ENCODE data around the gene LMO1. TPM values are rescaled to one million over a fixed set of nuclear protein-coding genes. Genes with fewer than 3 reads are reported as not detected.

LMO1 gene
- total and polyA plus RNA-seq, 10 of the 15 experiments (the other 5 are each of a cell fraction or from before 2014, with no cell fraction given) = not detected

- H3K4me3 ChIP-seq = no peak overlapping the region
- no peaks in the 10 kb centered on the region for H3K27me3 ChIP-seq (replicated peaks in 1 of 2; ENCODE audit: control insufficient read depth in 2 of 2, insufficient read depth in 2 of 2, low read length in 1 of 2)
- H3K4me2 ChIP-seq (ENCODE audit: control insufficient read depth, insufficient read depth) = no peak overlapping the region
- ChIA-PET POLR2A (no interaction called here), RAD21 (ENCODE audit: unreplicated experiment) (interaction anchor here (0.6 to 3.6 kb wide), 5 partner anchors 27 to 373 kb away, joined by 3 to 16 read pairs (median 5); partner anchors contain the start of genes LMO1 and STK33), SMC1A (ENCODE audit: uncharacterized antibody, unreplicated experiment) (interaction anchor here (1.3 to 3.6 kb wide), 2 partner anchors 16 to 346 kb away, joined by 3 to 20 read pairs; no protein-coding TSS in a partner anchor), CTCF (interaction anchor here (0.8 to 6.6 kb wide), 17 partner anchors 8 to 690 kb away, joined by 3 to 66 read pairs (median 4); partner anchors contain the start of gene LMO1)
- TF ChIP-seq NR2C1 (IDR thresholded peaks at IDR 0.05) (no peak), RAD21 (IDR thresholded peaks at IDR 0.05; ENCODE audit: insufficient read depth, low read depth, low read length) (no peak), ZNF687 (IDR thresholded peaks at IDR 0.05) (no peak), ZNF384 (IDR thresholded peaks at IDR 0.05; ENCODE audit: borderline replicate concordance, low read depth, low read length) (no peak), HCFC1 (IDR thresholded peaks at IDR 0.05; ENCODE audit: low read length) (no peak), NBN (IDR thresholded peaks at IDR 0.05) (no peak), RELB (IDR thresholded peaks at IDR 0.05; ENCODE audit: low read depth) (no peak), YY1 (IDR thresholded peaks at IDR 0.05; ENCODE audit: low read depth, low read length) (no peak), SREBF2 (IDR thresholded peaks at IDR 0.05; ENCODE audit: low read length) (no peak), EZH2 (IDR thresholded peaks at IDR 0.05; ENCODE audit: borderline replicate concordance, control insufficient read depth, low read depth, low read length) (no peak), SIN3A (IDR thresholded peaks at IDR 0.05; ENCODE audit: low read depth, low read length) (no peak), TAF1 (IDR thresholded peaks at IDR 0.05; ENCODE audit: borderline replicate concordance, low read depth, low read length) (no peak)
- in situ Hi-C loops (cut with MboI) = no loop called here
- no TSS peak for BruUV-seq (replicated peaks)
- no peaks in the 10 kb centered on the region for H3K36me3 ChIP-seq (ENCODE audit: control insufficient read depth in 2 of 2, insufficient read depth in 2 of 2, low read length in 1 of 2)
- intact Hi-C loops (cut with micrococcal nuclease; ENCODE audit: unreplicated experiment) = loop anchor here (10.0 kb wide), 2 partner anchors 384 to 734 kb away; no protein-coding TSS in a partner anchor
- H2AFZ ChIP-seq (ENCODE audit: control insufficient read depth, low read depth, low read length) = no peak overlapping the region
- H3K79me2 ChIP-seq (ENCODE audit: control insufficient read depth, insufficient read depth, low read length) = no peaks in the 10 kb centered on the region
- DNase-seq (ENCODE audit: low read depth, low spot score) = no peak
- no peaks in the 10 kb centered on the region for H4K20me1 ChIP-seq (ENCODE audit: control insufficient read depth, insufficient read depth)
- H3K9me3 ChIP-seq (replicated peaks; ENCODE audit: control insufficient read depth, insufficient read depth, low read length) = no peaks in the 10 kb centered on the region
- WGBS (ENCODE audit: insufficient coverage, insufficient replicate concordance, low lambda C conversion rate, missing lambda C conversion rate) = 41% methylated on average over 11 of the region's 11 CpGs
- ATAC-seq = no peak
- H3K27ac ChIP-seq (ENCODE audit: control insufficient read depth, insufficient read depth) = no peak overlapping the region
- no peaks in the 10 kb centered on the region; the same call in 1 of the 2 replicates for H3K4me1 ChIP-seq (ENCODE audit: control insufficient read depth, insufficient read depth, low read length)
- no peak for FAIRE-seq
- H3K9ac ChIP-seq (ENCODE audit: control insufficient read depth, insufficient read depth, low read length) = no peak overlapping the region
Measured at GRCh38 chr11:8220261-8221045, 43.2 kb downstream of the LMO1 start.

All from GM12878 (cell line).